Stimulated activated CD4-positive, alpha-beta T cell treated with anti-CD3 and anti-CD28 coated beads, Interleukin-15, amount 100 ng/mL, for 48 hours (primary cell): ENCODE results near the gene ZNF836.

Experiments
- DNase-seq, 2 donors: peaks; one replicate each; pipeline ENCODE4 v3.0.0-alpha.2; 2020; ENCODE audit warnings: low read depth in 2 of 2

The ZNF836 gene

GRCh38 chr19:52188822-52189734 is 17.7 kb upstream of the ZNF836 start:
- no peak for DNase-seq

- DNase-seq = no peak
Measured at GRCh38 chr19:52187407-52187806, 16.0 kb upstream of the ZNF836 start.

- DNase-seq = no peak
Measured at GRCh38 chr19:52176574-52176973, 5.2 kb upstream of the ZNF836 start.

GRCh38 chr19:52172347-52172746 is 926 bp upstream of the ZNF836 start:
- no peak for DNase-seq

GRCh38 chr19:52170863-52171320 is 529 bp downstream of the ZNF836 start:
- DNase-seq = no peak

- no peak for DNase-seq
Measured at GRCh38 chr19:52170304-52170703, 1.1 kb downstream of the ZNF836 start.

- no peak for DNase-seq
Measured at GRCh38 chr19:52155596-52156359, 15.6 kb downstream of the ZNF836 start.

GRCh38 chr19:52148256-52148655 is 23.2 kb downstream of the ZNF836 start:
- no peak for DNase-seq

- DNase-seq = no peak
Measured at GRCh38 chr19:52142001-52142595, 29.3 kb downstream of the ZNF836 start.

- DNase-seq = no peak
Measured at GRCh38 chr19:52141203-52141602, 30.2 kb downstream of the ZNF836 start.

GRCh38 chr19:52140032-52140710 is 31.2 kb downstream of the ZNF836 start:
- DNase-seq = peak; percentile 94 to 98

- peak; percentile 50 to 52 for DNase-seq
Measured at GRCh38 chr19:52139252-52140031, 32.0 kb downstream of the ZNF836 start, which contains the start of gene ZNF616. TSS of gene ZNF616 (minus strand) at chr19:52139938. CDS start at chr19:52130512, 9,426 bp downstream.

- no peak for DNase-seq
Measured at GRCh38 chr19:52138983-52139251, 32.5 kb downstream of the ZNF836 start.

- DNase-seq = no peak
Measured at GRCh38 chr19:52138278-52138982, 33.0 kb downstream of the ZNF836 start.

- DNase-seq = no peak
Measured at GRCh38 chr19:52120286-52120685, 51.1 kb downstream of the ZNF836 start.

- no peak for DNase-seq
Measured at GRCh38 chr19:52115526-52116053, 55.8 kb downstream of the ZNF836 start.

GRCh38 chr19:52114691-52115090 is 56.7 kb downstream of the ZNF836 start:
- no peak for DNase-seq

GRCh38 chr19:52112624-52113023 is 58.8 kb downstream of the ZNF836 start:
- no peak for DNase-seq

- no peak for DNase-seq
Measured at GRCh38 chr19:52110780-52111179, 60.6 kb downstream of the ZNF836 start.
